Measurements from ENCODE around the gene PJA1. TPM values are rescaled to one million over a fixed set of nuclear protein-coding genes. Genes with fewer than 3 reads are reported as not detected.

PJA1 gene
- total RNA-seq, 2 experiments from 2014 or later = 36.5 to 37.6 TPM

DNA sequence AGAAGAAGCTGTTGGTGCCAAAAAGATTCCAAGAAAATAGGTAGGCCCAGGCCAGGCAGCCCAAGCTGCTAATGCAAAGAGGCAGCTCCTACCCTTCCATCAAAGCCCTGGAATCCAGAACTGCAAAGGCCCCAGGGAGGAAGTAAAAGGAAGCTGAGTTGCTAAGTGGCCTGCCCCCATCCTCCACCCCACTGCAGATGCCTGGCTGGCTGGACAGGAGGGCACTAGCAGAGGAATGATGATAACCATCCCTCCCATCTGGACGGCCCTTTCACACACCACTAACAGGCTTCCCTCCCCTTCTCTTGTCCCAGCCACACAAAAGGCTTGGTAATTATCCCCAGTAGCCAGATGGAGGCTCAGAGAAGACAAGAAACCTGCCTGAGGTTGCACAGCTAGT is 32.4 kb upstream of the PJA1 start:
- Histone ChIP-seq H3K4me1 (ENCODE audit: insufficient read depth, low read length) (no peaks in the 10 kb centered on the region), H3K9me3 (ENCODE audit: control insufficient read depth in 1 of 2, insufficient read depth in 1 of 2, low read length in 2 of 2) (no peaks in the 10 kb centered on the region), H3K4me3 (ENCODE audit: low read length) (no peak overlapping the region), H3K36me3 (ENCODE audit: insufficient read depth, low read length) (no peaks in the 10 kb centered on the region), H3K27me3 (ENCODE audit: control insufficient read depth in 1 of 2, insufficient read depth in 2 of 2, low read length in 2 of 2) (no peaks in the 10 kb centered on the region), H3K27ac (ENCODE audit: low read depth in 1 of 2, low read length in 2 of 2) (no peak overlapping the region)
- TF ChIP-seq, protein P1, sequence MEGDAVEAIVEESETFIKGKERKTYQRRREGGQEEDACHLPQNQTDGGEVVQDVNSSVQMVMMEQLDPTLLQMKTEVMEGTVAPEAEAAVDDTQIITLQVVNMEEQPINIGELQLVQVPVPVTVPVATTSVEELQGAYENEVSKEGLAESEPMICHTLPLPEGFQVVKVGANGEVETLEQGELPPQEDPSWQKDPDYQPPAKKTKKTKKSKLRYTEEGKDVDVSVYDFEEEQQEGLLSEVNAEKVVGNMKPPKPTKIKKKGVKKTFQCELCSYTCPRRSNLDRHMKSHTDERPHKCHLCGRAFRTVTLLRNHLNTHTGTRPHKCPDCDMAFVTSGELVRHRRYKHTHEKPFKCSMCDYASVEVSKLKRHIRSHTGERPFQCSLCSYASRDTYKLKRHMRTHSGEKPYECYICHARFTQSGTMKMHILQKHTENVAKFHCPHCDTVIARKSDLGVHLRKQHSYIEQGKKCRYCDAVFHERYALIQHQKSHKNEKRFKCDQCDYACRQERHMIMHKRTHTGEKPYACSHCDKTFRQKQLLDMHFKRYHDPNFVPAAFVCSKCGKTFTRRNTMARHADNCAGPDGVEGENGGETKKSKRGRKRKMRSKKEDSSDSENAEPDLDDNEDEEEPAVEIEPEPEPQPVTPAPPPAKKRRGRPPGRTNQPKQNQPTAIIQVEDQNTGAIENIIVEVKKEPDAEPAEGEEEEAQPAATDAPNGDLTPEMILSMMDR (IDR thresholded peaks at IDR 0.05) = no peak
- no peak for ATAC-seq (ENCODE audit: poor library complexity)
- ChIA-PET CTCF (no interaction called here), POLR2A (interaction anchor here (0.6 kb wide), 1 partner anchor 318 kb away, joined by 3 read pairs; no protein-coding TSS in a partner anchor)
- Mint-ChIP-seq H3K9me3 (no peaks in the 10 kb centered on the region), H3K4me1 (ENCODE audit: low read depth) (no peaks in the 10 kb centered on the region), H3K4me3 (no peak overlapping the region), H3K36me3 (ENCODE audit: low read depth) (no peaks in the 10 kb centered on the region), H3K27me3 (no peaks in the 10 kb centered on the region), H3K27ac (no peak overlapping the region)
- intact Hi-C loops (cut with DNase I, micrococcal nuclease) = no loop called here
- no peak for DNase-seq

DNA sequence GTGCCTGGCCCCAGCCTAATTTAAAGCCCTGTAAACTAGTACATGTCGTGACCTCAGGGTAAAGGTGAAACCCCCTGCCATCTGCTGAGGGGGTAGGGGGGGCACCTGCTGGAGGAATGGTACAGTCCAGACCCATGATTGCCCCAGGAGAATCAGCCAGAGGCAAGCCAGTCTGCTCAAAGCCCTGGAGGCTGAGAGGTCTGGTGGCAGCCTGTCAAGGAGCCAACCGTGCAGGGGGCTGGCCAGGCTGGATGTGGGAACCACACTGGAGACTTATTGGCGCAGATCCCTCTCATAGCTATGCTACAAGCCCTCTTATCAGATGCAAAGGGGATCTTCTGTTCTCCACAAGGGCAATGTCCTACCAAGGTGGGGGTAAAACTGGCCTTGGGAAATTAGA is 31.4 kb upstream of the PJA1 start:
- no peak for DNase-seq
- TF ChIP-seq, protein P1 (IDR thresholded peaks at IDR 0.05) = no peak
- H3K4me3 Mint-ChIP-seq = no peak overlapping the region
- no peak overlapping the region for H3K27ac Mint-ChIP-seq
- H3K36me3 Mint-ChIP-seq (ENCODE audit: low read depth) = no peaks in the 10 kb centered on the region
- no peaks in the 10 kb centered on the region for H3K4me1 ChIP-seq (ENCODE audit: insufficient read depth, low read length)
- H3K27me3 ChIP-seq (ENCODE audit: control insufficient read depth in 1 of 2, insufficient read depth in 2 of 2, low read length in 2 of 2) = no peaks in the 10 kb centered on the region
- H3K9me3 Mint-ChIP-seq = no peaks in the 10 kb centered on the region
- POLR2A ChIA-PET = no interaction called here
- H3K27me3 Mint-ChIP-seq = no peaks in the 10 kb centered on the region
- no peak overlapping the region for H3K4me3 ChIP-seq (ENCODE audit: low read length)
- H3K36me3 ChIP-seq (ENCODE audit: insufficient read depth, low read length) = no peaks in the 10 kb centered on the region
- CTCF ChIA-PET = no interaction called here
- no peaks in the 10 kb centered on the region for H3K9me3 ChIP-seq (ENCODE audit: control insufficient read depth in 1 of 2, insufficient read depth in 1 of 2, low read length in 2 of 2)
- no peak for ATAC-seq (ENCODE audit: poor library complexity)
- no peaks in the 10 kb centered on the region for H3K4me1 Mint-ChIP-seq (ENCODE audit: low read depth)
- intact Hi-C loops (cut with DNase I, micrococcal nuclease) = no loop called here
- no peak overlapping the region for H3K27ac ChIP-seq (ENCODE audit: low read depth in 1 of 2, low read length in 2 of 2)

DNA sequence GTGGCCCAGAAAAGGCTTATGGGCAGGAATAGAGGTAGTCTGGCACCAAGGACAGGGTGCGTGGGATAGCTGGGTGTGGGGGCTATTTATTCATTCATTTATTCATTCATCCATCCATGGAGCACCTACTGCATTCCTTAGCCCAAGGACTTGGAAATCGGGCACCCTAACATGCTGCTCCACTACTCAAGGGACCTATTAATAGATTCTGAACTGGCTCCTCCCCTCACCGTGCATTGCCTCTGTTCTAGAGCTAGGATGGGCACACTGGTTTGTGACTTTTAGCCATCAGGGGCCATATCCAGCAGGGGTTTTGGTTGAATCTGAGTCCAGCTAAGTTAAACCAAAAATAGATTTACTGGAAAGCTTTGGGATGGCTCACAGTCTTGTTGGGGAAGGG is 30.6 kb upstream of the PJA1 start:
- CTCF ChIA-PET = no interaction called here
- Mint-ChIP-seq H3K4me1 (ENCODE audit: low read depth) (no peaks in the 10 kb centered on the region), H3K9me3 (no peaks in the 10 kb centered on the region), H3K36me3 (ENCODE audit: low read depth) (no peaks in the 10 kb centered on the region), H3K27ac (no peak overlapping the region), H3K27me3 (no peaks in the 10 kb centered on the region), H3K4me3 (no peak overlapping the region)
- H3K27me3 ChIP-seq (ENCODE audit: control insufficient read depth in 1 of 2, insufficient read depth in 2 of 2, low read length in 2 of 2) = no peaks in the 10 kb centered on the region
- TF ChIP-seq, protein P1 (IDR thresholded peaks at IDR 0.05) = no peak
- no peaks in the 10 kb centered on the region for H3K9me3 ChIP-seq (ENCODE audit: control insufficient read depth in 1 of 2, insufficient read depth in 1 of 2, low read length in 2 of 2)
- DNase-seq (no peak), ATAC-seq (ENCODE audit: poor library complexity) (no peak)
- POLR2A ChIA-PET = no interaction called here
- intact Hi-C loops (cut with DNase I, micrococcal nuclease) = no loop called here
- no peaks in the 10 kb centered on the region for H3K36me3 ChIP-seq (ENCODE audit: insufficient read depth, low read length)
- H3K4me3 ChIP-seq (ENCODE audit: low read length) = no peak overlapping the region
- H3K4me1 ChIP-seq (ENCODE audit: insufficient read depth, low read length) = no peaks in the 10 kb centered on the region
- H3K27ac ChIP-seq (ENCODE audit: low read depth in 1 of 2, low read length in 2 of 2) = no peak overlapping the region
